GM19043 (cell line): ENCODE results near the gene BAMBI.
"Not testable (repeated sequence)": the region's sequence is repeated elsewhere in the genome, so short reads cannot be mapped to it uniquely, and the experiment has no call there.

ENCODE experiments used
- ATAC-seq: cut with Tn5 transposase; IDR thresholded peaks from one replicate; pipeline ENCODE4 v1.9.1; 2021; ENCODE audit warnings: low read depth; ENCODE audit not compliant: unreplicated experiment

The BAMBI gene

GRCh38 chr10:28676968-28677887 lies at the start of gene BAMBI:
TSS of gene BAMBI (plus strand) at chr10:28677521. CDS start at chr10:28677898, 377 bp downstream.
- ATAC-seq, result peak; percentile 94

GRCh38 chr10:28628184-28628893 lies 49.0 kb upstream of the BAMBI start:
- peak; percentile 48 for ATAC-seq

- no peak for ATAC-seq
Measured at GRCh38 chr10:28631896-28632583, 45.3 kb upstream of the BAMBI start.

GRCh38 chr10:28632584-28632945 lies 44.8 kb upstream of the BAMBI start:
- no peak for ATAC-seq

GRCh38 chr10:28633750-28634149 lies 43.6 kb upstream of the BAMBI start:
- ATAC-seq, result no peak

GRCh38 chr10:28637346-28637745 lies 40.0 kb upstream of the BAMBI start:
- ATAC-seq, result no peak

GRCh38 chr10:28638392-28638791 lies 38.9 kb upstream of the BAMBI start:
- ATAC-seq, result no peak

GRCh38 chr10:28640551-28640950 lies 36.8 kb upstream of the BAMBI start:
- no peak for ATAC-seq

- ATAC-seq, result no peak
Measured at GRCh38 chr10:28644647-28645046, 32.7 kb upstream of the BAMBI start.

- no peak for ATAC-seq
Measured at GRCh38 chr10:28652106-28652505, 25.2 kb upstream of the BAMBI start.

GRCh38 chr10:28652703-28653102 lies 24.6 kb upstream of the BAMBI start:
- ATAC-seq, result no peak

GRCh38 chr10:28658824-28659223 lies 18.5 kb upstream of the BAMBI start:
- not testable (repeated sequence) for ATAC-seq

- no peak for ATAC-seq
Measured at GRCh38 chr10:28661035-28661434, 16.3 kb upstream of the BAMBI start.

- ATAC-seq, result peak; percentile 81
Measured at GRCh38 chr10:28663576-28664368, 13.5 kb upstream of the BAMBI start.

GRCh38 chr10:28664369-28664740 lies 13.0 kb upstream of the BAMBI start:
- no peak for ATAC-seq

GRCh38 chr10:28666751-28667467 lies 10.4 kb upstream of the BAMBI start:
- ATAC-seq, result no peak

GRCh38 chr10:28668363-28669226 lies 8.7 kb upstream of the BAMBI start:
- ATAC-seq, result no peak

- no peak for ATAC-seq
Measured at GRCh38 chr10:28669227-28670173, 7.8 kb upstream of the BAMBI start.
